ENCODE results near the gene PYGM.

Gene PYGM

GRCh38 chr11:64789331-64790204 lies 29.8 kb upstream of the PYGM start:
- TF ChIP-seq POLR2AphosphoS5 (IDR thresholded peaks at IDR 0.05; ENCODE audit: low read depth, low read length) (no peak), FOXP2 (optimal IDR thresholded peaks at IDR 0.05; ENCODE audit: borderline replicate concordance, extremely low read depth, extremely low read length, insufficient read depth) (no peak), REST (IDR thresholded peaks at IDR 0.05; ENCODE audit: insufficient read depth in 1 of 2, low read depth in 2 of 2, low read length in 2 of 2) (no peak), SIN3A (IDR thresholded peaks at IDR 0.05; ENCODE audit: borderline replicate concordance, insufficient read depth, low read length) (no peak), TAF1 (IDR thresholded peaks at IDR 0.05; ENCODE audit: borderline replicate concordance, insufficient read depth, low read length) (no peak)

GRCh38 chr11:64788321-64789215 lies 28.8 kb upstream of the PYGM start:
- no peak for TF ChIP-seq SIN3A (IDR thresholded peaks at IDR 0.05; ENCODE audit: borderline replicate concordance, insufficient read depth, low read length)
- TF ChIP-seq FOXP2 (optimal IDR thresholded peaks at IDR 0.05; ENCODE audit: borderline replicate concordance, extremely low read depth, extremely low read length, insufficient read depth) = no peak
- no peak for TF ChIP-seq TAF1 (IDR thresholded peaks at IDR 0.05; ENCODE audit: borderline replicate concordance, insufficient read depth, low read length)

- TF ChIP-seq REST (IDR thresholded peaks at IDR 0.05; ENCODE audit: insufficient read depth in 1 of 2, low read depth in 2 of 2, low read length in 2 of 2) = no peak
- no peak for TF ChIP-seq TAF1 (IDR thresholded peaks at IDR 0.05; ENCODE audit: borderline replicate concordance, insufficient read depth, low read length)
- no peak for TF ChIP-seq FOXP2 (optimal IDR thresholded peaks at IDR 0.05; ENCODE audit: borderline replicate concordance, extremely low read depth, extremely low read length, insufficient read depth)
- TF ChIP-seq POLR2AphosphoS5 (IDR thresholded peaks at IDR 0.05; ENCODE audit: low read depth, low read length) = no peak
- TF ChIP-seq SIN3A (IDR thresholded peaks at IDR 0.05; ENCODE audit: borderline replicate concordance, insufficient read depth, low read length) = no peak
Observed at GRCh38 chr11:64787526-64788320, 27.9 kb upstream of the PYGM start.

- TF ChIP-seq POLR2AphosphoS5 (IDR thresholded peaks at IDR 0.05; ENCODE audit: low read depth, low read length) = no peak
- TF ChIP-seq REST (IDR thresholded peaks at IDR 0.05; ENCODE audit: insufficient read depth in 1 of 2, low read depth in 2 of 2, low read length in 2 of 2) = no peak
- TF ChIP-seq TAF1 (IDR thresholded peaks at IDR 0.05; ENCODE audit: borderline replicate concordance, insufficient read depth, low read length) = no peak
- TF ChIP-seq FOXP2 (optimal IDR thresholded peaks at IDR 0.05; ENCODE audit: borderline replicate concordance, extremely low read depth, extremely low read length, insufficient read depth) = no peak
- no peak for TF ChIP-seq SIN3A (IDR thresholded peaks at IDR 0.05; ENCODE audit: borderline replicate concordance, insufficient read depth, low read length)
Observed at GRCh38 chr11:64786308-64786707, 26.5 kb upstream of the PYGM start.

Data from PFSK-1 (cell line).